ENCODE measurements around the gene MYLK.

DNA sequence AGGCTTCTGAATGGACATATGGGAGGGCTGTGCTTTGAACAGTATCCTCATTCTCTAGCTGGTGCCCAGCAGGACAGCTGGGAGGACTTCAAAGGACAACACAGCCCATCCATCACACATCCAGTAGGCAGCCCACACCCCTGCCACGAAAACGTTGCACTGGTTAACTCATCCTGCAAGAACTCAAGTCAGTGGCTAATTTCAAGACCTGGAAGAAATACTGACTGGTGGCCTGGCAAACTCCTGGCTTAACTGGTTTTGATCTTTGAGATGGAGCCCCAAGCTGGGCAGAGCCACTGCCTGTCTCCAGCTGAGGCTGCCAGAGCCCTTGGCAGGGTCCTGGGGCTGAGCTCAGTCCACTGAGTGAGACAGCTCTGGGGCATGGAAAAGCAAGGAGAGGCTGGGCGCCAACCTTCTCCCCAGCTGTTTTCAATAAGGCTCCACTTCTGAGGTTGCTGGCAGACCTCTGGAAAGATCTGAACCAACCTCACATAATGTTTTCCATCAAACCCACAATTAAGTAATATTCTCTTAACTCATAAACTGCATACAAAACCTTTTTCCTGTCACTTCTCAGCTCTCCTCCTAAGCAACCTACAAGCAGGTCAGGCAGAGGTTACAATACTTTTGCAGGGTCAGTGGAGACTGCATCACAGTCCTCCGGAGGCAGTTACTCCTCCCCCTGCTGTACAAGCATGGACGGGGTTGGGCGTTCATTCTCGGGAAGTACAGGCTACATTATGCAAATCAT, 110.3 kb downstream of the MYLK start:
- no peak for TF ChIP-seq POLR2A (IDR thresholded peaks at IDR 0.05)
- TF ChIP-seq, protein P1, sequence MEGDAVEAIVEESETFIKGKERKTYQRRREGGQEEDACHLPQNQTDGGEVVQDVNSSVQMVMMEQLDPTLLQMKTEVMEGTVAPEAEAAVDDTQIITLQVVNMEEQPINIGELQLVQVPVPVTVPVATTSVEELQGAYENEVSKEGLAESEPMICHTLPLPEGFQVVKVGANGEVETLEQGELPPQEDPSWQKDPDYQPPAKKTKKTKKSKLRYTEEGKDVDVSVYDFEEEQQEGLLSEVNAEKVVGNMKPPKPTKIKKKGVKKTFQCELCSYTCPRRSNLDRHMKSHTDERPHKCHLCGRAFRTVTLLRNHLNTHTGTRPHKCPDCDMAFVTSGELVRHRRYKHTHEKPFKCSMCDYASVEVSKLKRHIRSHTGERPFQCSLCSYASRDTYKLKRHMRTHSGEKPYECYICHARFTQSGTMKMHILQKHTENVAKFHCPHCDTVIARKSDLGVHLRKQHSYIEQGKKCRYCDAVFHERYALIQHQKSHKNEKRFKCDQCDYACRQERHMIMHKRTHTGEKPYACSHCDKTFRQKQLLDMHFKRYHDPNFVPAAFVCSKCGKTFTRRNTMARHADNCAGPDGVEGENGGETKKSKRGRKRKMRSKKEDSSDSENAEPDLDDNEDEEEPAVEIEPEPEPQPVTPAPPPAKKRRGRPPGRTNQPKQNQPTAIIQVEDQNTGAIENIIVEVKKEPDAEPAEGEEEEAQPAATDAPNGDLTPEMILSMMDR (IDR thresholded peaks at IDR 0.05): no peak
